DND-41 (cell line): ENCODE measurements around the gene UST.

ENCODE experiments used
- CTCF ChIP-seq: IDR thresholded peaks from 2 replicates; pipeline ENCODE4 v1.5.1; 2012; ENCODE audit warnings: borderline replicate concordance, low read length, moderate library complexity, mild to moderate bottlenecking; ENCODE audit not compliant: poor library complexity, severe bottlenecking; ENCODE audit errors: extremely low read depth
- EZH2 ChIP-seq: IDR thresholded peaks from 3 replicates; pipeline ENCODE4 v1.6.1; 2012; ENCODE audit warnings: borderline replicate concordance, low read depth, mild to moderate bottlenecking, moderate library complexity, low read length, inconsistent platforms; ENCODE audit not compliant: severe bottlenecking

DNA sequence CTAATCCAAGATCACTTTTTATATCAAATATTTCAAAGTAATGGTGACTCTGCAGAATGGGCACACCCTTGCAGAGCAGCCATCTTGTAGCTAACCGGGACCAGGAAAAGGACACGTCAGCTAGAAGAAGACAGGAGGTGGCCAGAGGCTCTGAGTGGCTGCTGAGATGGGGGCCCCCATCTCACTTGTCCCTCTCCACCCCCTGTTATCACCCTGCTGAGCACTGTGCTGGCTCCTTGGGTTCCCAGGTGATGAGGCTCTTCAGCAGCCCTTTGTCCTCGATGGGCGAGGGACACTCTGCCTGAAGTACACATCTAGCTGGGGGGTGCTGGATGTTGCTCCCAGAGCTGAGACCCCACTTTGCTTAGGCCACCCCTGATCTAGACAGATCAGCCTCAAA, 126.3 kb downstream of the UST start:
- TF ChIP-seq EZH2 (no peak), CTCF (no peak)
